Endothelial cell of umbilical vein (primary cell): ENCODE results near the gene SPAG5. TPM values are rescaled to one million over a fixed set of nuclear protein-coding genes. Genes with fewer than 3 reads are reported as not detected.

Source experiments
- BruUV-seq: library from RNA; stranded (reverse); fragments of 400-500 nt; replicated peaks from 2 replicates; lab custom pipeline; 2021; lab: Mats Ljungman, UMichigan
- CTCF ChIA-PET: fragments of 300-600, 350-600 bp; sonication (Branson Sonifier 250); formaldehyde crosslinking; loops from one replicate; lab custom pipeline; 2021; ENCODE audit warnings: antibody characterized with exemption, inconsistent platforms; lab: Charles Lee
- POLR2A ChIA-PET: fragments of 300-600, 350-600 bp; sonication (Branson Sonifier 250); formaldehyde crosslinking; loops from one replicate; lab custom pipeline; 2021; ENCODE audit warnings: antibody characterized with exemption, inconsistent platforms; lab: Charles Lee
- DNase-seq: peaks from one replicate; pipeline ENCODE4 v3.0.0-alpha.2; 2011; ENCODE audit warnings: low read depth, low spot score
- FAIRE-seq: peaks from 2 replicates; lab custom pipeline; 2011; peaks lifted over from hg19 to GRCh38; lab: Jason Lieb, UNC
- H2AFZ ChIP-seq: 2 replicates; pipeline ENCODE4 v1.6.0; 2012; ENCODE audit warnings: low read depth, low read length, control low read depth, inconsistent platforms
- H3K27ac ChIP-seq: 2 replicates; pipeline ENCODE4 v1.5.1; 2011; ENCODE audit warnings: low read depth, mild to moderate bottlenecking, control low read depth, low read length, moderate library complexity; ENCODE audit not compliant: insufficient read depth
- H3K27me3 ChIP-seq, 2 experiments: 2 replicates each; pipeline versions ENCODE4 v1.6.0 to v1.6.1; 2011; ENCODE audit warnings: low read length in 2 of 2, mixed read lengths in 1 of 2; ENCODE audit not compliant: control insufficient read depth in 2 of 2, insufficient read depth in 2 of 2
- H3K36me3 ChIP-seq, 2 experiments: 2 replicates in 1 of 2; 3 replicates in 1 of 2; pipeline ENCODE4 v1.5.1; 2011; ENCODE audit warnings: low read length in 2 of 2, mild to moderate bottlenecking in 1 of 2, moderate library complexity in 1 of 2; ENCODE audit not compliant: control insufficient read depth in 2 of 2, insufficient read depth in 2 of 2; ENCODE audit errors: extremely low read depth in 1 of 2
- H3K4me1 ChIP-seq: 3 replicates; pipeline ENCODE4 v1.5.1; 2011; ENCODE audit warnings: mild to moderate bottlenecking, low read length; ENCODE audit not compliant: control insufficient read depth, insufficient read depth; ENCODE audit errors: extremely low read depth
- H3K4me2 ChIP-seq: 2 replicates; pipeline ENCODE4 v1.6.1; 2011; ENCODE audit warnings: low read length, control low read depth, mixed read lengths; ENCODE audit not compliant: insufficient read depth
- H3K4me3 ChIP-seq, 3 experiments: fragments of 200-600 bp in 1 of 3; sonication (generic), shearing (Covaris generic) in 1 of 3; replicated peaks in 1 of 3; 2 replicates each; pipeline ENCODE4 v1.5.1; 2011 to 2016; ENCODE audit warnings: control low read depth in 3 of 3, low read length in 3 of 3, mild to moderate bottlenecking in 2 of 3, inconsistent platforms in 1 of 3, low read depth in 1 of 3, moderate library complexity in 1 of 3; ENCODE audit not compliant: insufficient read depth in 1 of 3
- H3K79me2 ChIP-seq: 2 replicates; pipeline ENCODE4 v1.6.0; 2012; ENCODE audit warnings: low read length, inconsistent platforms; ENCODE audit not compliant: control insufficient read depth, insufficient read depth
- H3K9ac ChIP-seq: replicated peaks from 2 replicates; pipeline ENCODE3; 2011; ENCODE audit warnings: low read length, control low read depth; ENCODE audit not compliant: insufficient read depth; ENCODE audit errors: extremely low read depth
- H3K9me1 ChIP-seq: replicated peaks from 3 replicates; pipeline ENCODE4 v1.6.0; 2011; ENCODE audit warnings: mild to moderate bottlenecking, low read length; ENCODE audit not compliant: control insufficient read depth, insufficient read depth; ENCODE audit errors: extremely low read depth
- H3K9me3 ChIP-seq: replicated peaks from 2 replicates; pipeline ENCODE4 v1.5.1; 2012; ENCODE audit warnings: low read length, inconsistent platforms; ENCODE audit not compliant: control insufficient read depth, insufficient read depth
- H4K20me1 ChIP-seq: replicated peaks from 2 replicates; pipeline ENCODE3; 2011; ENCODE audit warnings: mild to moderate bottlenecking, low read length; ENCODE audit not compliant: control insufficient read depth, insufficient read depth; ENCODE audit errors: extremely low read depth
- FOS ChIP-seq: IDR thresholded peaks from 2 replicates; pipeline ENCODE4 v1.6.1; 2011; ENCODE audit warnings: mild to moderate bottlenecking, low read length, moderate library complexity, borderline replicate concordance; ENCODE audit not compliant: insufficient read depth
- GATA2 ChIP-seq: IDR thresholded peaks from 2 replicates; pipeline ENCODE4 v1.7.0; 2011; ENCODE audit warnings: low read depth, mild to moderate bottlenecking, moderate library complexity, mixed read lengths, low read length; ENCODE audit not compliant: insufficient read length, insufficient read depth
- JUN ChIP-seq: IDR thresholded peaks from 2 replicates; pipeline ENCODE4 v1.6.1; 2011; ENCODE audit warnings: borderline replicate concordance, low read depth; ENCODE audit not compliant: insufficient read length, insufficient read depth
- POLR2A ChIP-seq: IDR thresholded peaks from 2 replicates; pipeline ENCODE4 v1.6.1; 2012; ENCODE audit warnings: low read depth, mild to moderate bottlenecking, control low read depth, low read length
- dilution Hi-C: fragments of 300-500 bp; cut with MboI; formaldehyde crosslinking; loops from one replicate; pipeline ENCODE4 v1.15.0; 2019; ENCODE audit warnings: low sequenced_read_pairs; ENCODE audit not compliant: extremely low pct_ligation_motif_present
- intact Hi-C: fragments of 100-400 bp; cut with micrococcal nuclease; formaldehyde crosslinking; loops from one replicate; pipeline ENCODE4 v1.10.0; 2022
- polyA plus RNA-seq, 4 experiments: library from polyadenylated mRNA; depleted of rRNA in 3 of 4; stranded (reverse) in 3 of 4; unstranded in 1 of 4; fragments of >200 nt; gene quantifications; 2 replicates each; pipeline versions ENCODE4 v1.2.1 to v1.2.3, GENCODE V29; 2011 to 2012; ENCODE audit warnings: missing spikeins in 1 of 4
- total RNA-seq: library from RNA; stranded (reverse); gene quantifications from 2 replicates; pipeline ENCODE4 v1.2.3, GENCODE V29; 2021
- TF ChIP-seq, protein P1 (sequence below): IDR thresholded peaks from 2 replicates; pipeline ENCODE4 v1.6.1; 2011; ENCODE audit not compliant: insufficient read depth, insufficient read length
- TF ChIP-seq, protein P2 (sequence below), 2 donors: IDR thresholded peaks; 1 replicate in 1 of 2; 2 replicates in 1 of 2; pipeline ENCODE4 v1.5.1; 2011; ENCODE audit warnings: low read length in 2 of 2, mild to moderate bottlenecking in 2 of 2, moderate library complexity in 2 of 2, control low read depth in 1 of 2, inconsistent platforms in 1 of 2, low read depth in 1 of 2; ENCODE audit not compliant: insufficient read depth in 1 of 2; ENCODE audit errors: extremely low read depth in 1 of 2

The SPAG5 gene
- total and polyA plus RNA-seq, 2 donors (not counting 3 experiments of a cell fraction or from before 2014, with no cell fraction given) = 31.7 to 85.4 TPM

DNA sequence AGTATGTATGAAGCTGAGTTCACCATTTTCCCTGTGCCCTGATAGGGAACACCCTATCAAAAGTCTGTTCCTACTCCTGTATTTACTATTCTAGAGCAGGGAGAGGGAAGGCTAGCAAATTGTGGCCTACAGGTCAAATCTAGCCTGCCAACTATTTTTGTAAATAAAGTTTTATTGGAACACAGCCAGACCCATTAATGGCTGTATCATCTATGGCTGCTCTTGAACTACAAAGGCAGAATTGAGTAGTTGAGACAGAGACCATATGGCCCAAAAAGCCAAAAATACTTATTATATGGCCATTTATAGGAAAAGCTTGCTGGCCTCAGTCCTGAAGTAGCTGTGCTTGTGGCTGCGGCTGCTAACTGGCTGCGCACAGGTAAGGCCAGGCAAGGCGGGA is 17.9 kb downstream of the SPAG5 start:
- Histone ChIP-seq H3K36me3 (peaks cover 21 to 34% of the 10 kb centered on the region in 2 experiments), H3K9ac (no peak overlapping the region), H3K9me3 (no peaks in the 10 kb centered on the region), H3K4me2 (no peak overlapping the region), H4K20me1 (no peaks in the 10 kb centered on the region), H3K27me3 (no peaks in the 10 kb centered on the region), H3K4me3 (no peak overlapping the region), H3K79me2 (no peaks in the 10 kb centered on the region), H3K4me1 (peaks cover 2% of the 10 kb centered on the region), H3K9me1 (no peaks in the 10 kb centered on the region), H3K27ac (no peak overlapping the region), H2AFZ (no peak overlapping the region)
- dilution Hi-C loops (no loop called here), intact Hi-C loops (no loop called here)
- no TSS peak for BruUV-seq
- DNase-seq = no peak
- FAIRE-seq = no peak
- ChIA-PET POLR2A (interaction anchor here (0.6 kb wide), 1 partner anchor 26 kb away, joined by 3 read pairs; no protein-coding TSS in a partner anchor), CTCF (no interaction called here)
- TF ChIP-seq, protein P1, sequence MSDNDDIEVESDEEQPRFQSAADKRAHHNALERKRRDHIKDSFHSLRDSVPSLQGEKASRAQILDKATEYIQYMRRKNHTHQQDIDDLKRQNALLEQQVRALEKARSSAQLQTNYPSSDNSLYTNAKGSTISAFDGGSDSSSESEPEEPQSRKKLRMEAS = no peak
- TF ChIP-seq FOS (no peak), JUN (no peak), GATA2 (no peak), POLR2A (no peak)
- TF ChIP-seq, protein P2, sequence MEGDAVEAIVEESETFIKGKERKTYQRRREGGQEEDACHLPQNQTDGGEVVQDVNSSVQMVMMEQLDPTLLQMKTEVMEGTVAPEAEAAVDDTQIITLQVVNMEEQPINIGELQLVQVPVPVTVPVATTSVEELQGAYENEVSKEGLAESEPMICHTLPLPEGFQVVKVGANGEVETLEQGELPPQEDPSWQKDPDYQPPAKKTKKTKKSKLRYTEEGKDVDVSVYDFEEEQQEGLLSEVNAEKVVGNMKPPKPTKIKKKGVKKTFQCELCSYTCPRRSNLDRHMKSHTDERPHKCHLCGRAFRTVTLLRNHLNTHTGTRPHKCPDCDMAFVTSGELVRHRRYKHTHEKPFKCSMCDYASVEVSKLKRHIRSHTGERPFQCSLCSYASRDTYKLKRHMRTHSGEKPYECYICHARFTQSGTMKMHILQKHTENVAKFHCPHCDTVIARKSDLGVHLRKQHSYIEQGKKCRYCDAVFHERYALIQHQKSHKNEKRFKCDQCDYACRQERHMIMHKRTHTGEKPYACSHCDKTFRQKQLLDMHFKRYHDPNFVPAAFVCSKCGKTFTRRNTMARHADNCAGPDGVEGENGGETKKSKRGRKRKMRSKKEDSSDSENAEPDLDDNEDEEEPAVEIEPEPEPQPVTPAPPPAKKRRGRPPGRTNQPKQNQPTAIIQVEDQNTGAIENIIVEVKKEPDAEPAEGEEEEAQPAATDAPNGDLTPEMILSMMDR (IDR thresholded peaks at IDR 0.05; ENCODE audit: extremely low read depth in 1 of 2, insufficient read depth in 1 of 2, low read depth in 1 of 2, low read length in 2 of 2) = no peak
